H1 (cell line): ENCODE data around the gene DOCK8. TPM values are rescaled to one million over a fixed set of nuclear protein-coding genes. Genes with fewer than 3 reads are reported as not detected.
A peak's percentile ranks its signal among the peaks of the same experiment; 100 is the strongest.

ENCODE experiments used
- CTCF ChIA-PET: fragments of 300-600 bp; sonication (Branson Sonifier 250); formaldehyde crosslinking; loops from one replicate; lab custom pipeline; 2021; ENCODE audit not compliant: partially characterized antibody; lab: Charles Lee
- POLR2A ChIA-PET: fragments of 300-600 bp; sonication (Branson Sonifier 250); formaldehyde crosslinking; loops from one replicate; lab custom pipeline; 2021; ENCODE audit warnings: inconsistent platforms; ENCODE audit not compliant: partially characterized antibody; lab: Charles Lee
- DNase-seq, 2 experiments: peaks; one replicate each; pipeline versions ENCODE4 v3.0.0 to v3.0.0-alpha.2; 2010 to 2022; ENCODE audit warnings: low spot score in 2 of 2, low read depth in 1 of 2, mixed read lengths in 1 of 2
- FAIRE-seq: peaks from 2 replicates; lab custom pipeline; 2011; peaks lifted over from hg19 to GRCh38; lab: Jason Lieb, UNC
- H2AFZ ChIP-seq: 2 replicates; pipeline ENCODE4 v1.8.1; 2012; ENCODE audit warnings: low read length, inconsistent platforms
- H2AK5ac ChIP-seq: 2 replicates; pipeline ENCODE4 v1.6.1; 2013; ENCODE audit warnings: low read depth, low read length
- H2BK120ac ChIP-seq: replicated peaks from 2 replicates; pipeline ENCODE3; 2013; ENCODE audit warnings: low read depth, low read length, inconsistent platforms
- H2BK12ac ChIP-seq: 2 replicates; pipeline ENCODE4 v1.6.1; 2013; ENCODE audit warnings: low read depth, low read length
- H2BK15ac ChIP-seq: 2 replicates; pipeline ENCODE4 v1.6.1; 2013; ENCODE audit warnings: low read length
- H2BK20ac ChIP-seq: 2 replicates; pipeline ENCODE4 v1.6.1; 2013; ENCODE audit warnings: low read length
- H2BK5ac ChIP-seq: 2 replicates; pipeline ENCODE4 v1.6.1; 2013; ENCODE audit warnings: low read depth, low read length
- H3K14ac ChIP-seq: 2 replicates; pipeline ENCODE4 v1.6.1; 2013; ENCODE audit warnings: inconsistent platforms; ENCODE audit not compliant: insufficient read length
- H3K18ac ChIP-seq: 2 replicates; pipeline ENCODE4 v1.6.1; 2013; ENCODE audit warnings: low read length; ENCODE audit errors: extremely low read depth
- H3K23ac ChIP-seq: 2 replicates; pipeline ENCODE4 v1.6.1; 2013; ENCODE audit warnings: inconsistent platforms; ENCODE audit not compliant: insufficient read length
- H3K23me2 ChIP-seq: 2 replicates; pipeline ENCODE4 v1.6.1; 2013; ENCODE audit warnings: low read depth, low read length
- H3K27ac ChIP-seq: 2 replicates; pipeline ENCODE4 v1.6.1; 2011; ENCODE audit warnings: low read depth, low read length, inconsistent platforms
- H3K27me3 ChIP-seq, 4 experiments: replicated peaks in 1 of 4; 1 replicate in 1 of 4; 2 replicates in 3 of 4; pipeline versions ENCODE4 v1.6.1 to v1.8.1; 2011 to 2013; ENCODE audit warnings: low read length in 3 of 4, mild to moderate bottlenecking in 3 of 4, inconsistent platforms in 2 of 4, mixed read lengths in 2 of 4, moderate library complexity in 1 of 4; ENCODE audit not compliant: control insufficient read depth in 3 of 4, insufficient read depth in 3 of 4; ENCODE audit errors: extremely low read depth in 1 of 4
- H3K36me3 ChIP-seq, 4 experiments: 2 replicates each; pipeline versions ENCODE4 v1.6.1 to v1.8.1; 2011 to 2013; ENCODE audit warnings: mild to moderate bottlenecking in 4 of 4, low read length in 3 of 4, moderate library complexity in 2 of 4, control low read depth in 1 of 4, inconsistent platforms in 1 of 4; ENCODE audit not compliant: insufficient read depth in 4 of 4, control insufficient read depth in 2 of 4
- H3K4ac ChIP-seq: replicated peaks from 2 replicates; pipeline ENCODE3; 2013; ENCODE audit warnings: low read length, low read depth, mixed read lengths, inconsistent platforms; ENCODE audit not compliant: insufficient read length
- H3K4me1 ChIP-seq, 4 experiments: replicated peaks in 1 of 4; 1 replicate in 1 of 4; 2 replicates in 3 of 4; pipeline versions ENCODE4 v1.6.1 to v1.8.1; 2011 to 2013; ENCODE audit warnings: low read length in 3 of 4, inconsistent platforms in 2 of 4, mixed read lengths in 1 of 4; ENCODE audit not compliant: insufficient read depth in 4 of 4, control insufficient read depth in 3 of 4
- H3K4me2 ChIP-seq, 2 experiments: 2 replicates each; pipeline versions ENCODE4 v1.6.1 to v1.8.1; 2011 to 2013; ENCODE audit warnings: low read depth in 2 of 2, low read length in 2 of 2, control low read depth in 1 of 2, inconsistent platforms in 1 of 2, mild to moderate bottlenecking in 1 of 2; ENCODE audit not compliant: insufficient read depth in 1 of 2
- H3K4me3 ChIP-seq, 4 experiments: fragments of 200-600, 300-600 bp in 1 of 4; sonication (generic), shearing (Covaris generic), sonication (Bioruptor Twin) in 1 of 4; 2 replicates each; pipeline versions ENCODE4 v1.5.1 to v1.8.1; 2011 to 2016; ENCODE audit warnings: low read length in 4 of 4, low read depth in 3 of 4, control low read depth in 2 of 4, inconsistent platforms in 2 of 4, mild to moderate bottlenecking in 2 of 4, mixed read lengths in 1 of 4, moderate library complexity in 1 of 4; ENCODE audit not compliant: insufficient read depth in 2 of 4; ENCODE audit errors: extremely low read depth in 1 of 4
- H3K56ac ChIP-seq: replicated peaks from 2 replicates; pipeline ENCODE3; 2013; ENCODE audit warnings: low read depth, mild to moderate bottlenecking, mixed read lengths, low read length, inconsistent platforms; ENCODE audit not compliant: insufficient read length
- H3K79me1 ChIP-seq: 2 replicates; pipeline ENCODE4 v1.6.1; 2013; ENCODE audit warnings: low read depth, low read length, control low read depth
- H3K79me2 ChIP-seq, 2 experiments: 2 replicates each; pipeline versions ENCODE4 v1.6.1 to v1.8.1; 2012 to 2013; ENCODE audit warnings: low read length in 2 of 2, mild to moderate bottlenecking in 2 of 2, inconsistent platforms in 1 of 2; ENCODE audit not compliant: insufficient read depth in 2 of 2, control insufficient read depth in 1 of 2
- H3K9ac ChIP-seq, 4 experiments: replicated peaks in 1 of 4; 1 replicate in 1 of 4; 2 replicates in 3 of 4; pipeline versions ENCODE4 v1.6.1 to v1.8.1; 2011 to 2013; ENCODE audit warnings: low read depth in 3 of 4, low read length in 3 of 4, control low read depth in 2 of 4, mild to moderate bottlenecking in 2 of 4, moderate library complexity in 2 of 4, inconsistent platforms in 1 of 4; ENCODE audit errors: extremely low read depth in 1 of 4
- H3K9me3 ChIP-seq, 2 experiments: 2 replicates each; pipeline versions ENCODE4 v1.6.1 to v1.8.1; 2012 to 2013; ENCODE audit warnings: mild to moderate bottlenecking in 2 of 2, moderate library complexity in 2 of 2, control low read depth in 1 of 2, inconsistent platforms in 1 of 2, low read depth in 1 of 2, low read length in 1 of 2, mixed read lengths in 1 of 2; ENCODE audit not compliant: insufficient read depth in 2 of 2
- H4K20me1 ChIP-seq, 2 experiments: replicated peaks in 1 of 2; 2 replicates each; pipeline versions ENCODE3 to v1.8.1; 2011 to 2013; ENCODE audit warnings: inconsistent platforms in 2 of 2, low read length in 2 of 2, mild to moderate bottlenecking in 1 of 2; ENCODE audit not compliant: insufficient read depth in 2 of 2, control insufficient read depth in 1 of 2
- H4K5ac ChIP-seq: 2 replicates; pipeline ENCODE4 v1.6.1; 2013; ENCODE audit warnings: low read length, low read depth, mixed read lengths, inconsistent platforms; ENCODE audit not compliant: insufficient read length
- H4K8ac ChIP-seq: 2 replicates; pipeline ENCODE4 v1.8.0; 2013; ENCODE audit warnings: mild to moderate bottlenecking, moderate library complexity, low read length, inconsistent platforms; ENCODE audit not compliant: insufficient read depth; ENCODE audit errors: extremely low read depth
- H4K91ac ChIP-seq: replicated peaks from 2 replicates; pipeline ENCODE3; 2013; ENCODE audit warnings: low read length, mixed read lengths, inconsistent platforms; ENCODE audit not compliant: insufficient read length
- TAF7 ChIP-seq: optimal IDR thresholded peaks from 2 replicates; pipeline ENCODE3; 2011; ENCODE audit warnings: low read depth, mild to moderate bottlenecking, inconsistent platforms, low read length, moderate library complexity, borderline replicate concordance
- TEAD4 ChIP-seq: IDR thresholded peaks from 2 replicates; pipeline ENCODE4 v1.6.1; 2012; ENCODE audit warnings: low read depth, low read length, inconsistent platforms, mixed read lengths
- WGBS, 2 experiments: shearing (Covaris generic) in 1 of 2; methylation state at CpG; one replicate each; pipeline versions ENCODE4 v1.1.6 to v1.1.7; 2013 to 2015; ENCODE audit warnings: low lambda C conversion rate in 2 of 2, mixed read lengths in 2 of 2, inconsistent platforms in 1 of 2, low coverage in 1 of 2, missing lambda C conversion rate in 1 of 2; ENCODE audit not compliant: insufficient replicate concordance in 2 of 2, insufficient coverage in 1 of 2, insufficient read length in 1 of 2; ENCODE audit errors: extremely low coverage in 1 of 2, missing lambda C conversion rate in 1 of 2; 5-methylcytosine and 5-hydroxymethylcytosine counted together
- polyA plus RNA-seq, 7 experiments: library from polyadenylated mRNA; depleted of rRNA in 3 of 7; stranded (reverse) in 5 of 7; unstranded in 2 of 7; fragments of >200 nt in 5 of 7; fragments of 200-250 nt in 2 of 7; gene quantifications; 1 replicate in 5 of 7; 2 replicates in 1 of 7; 4 replicates in 1 of 7; pipeline versions ENCODE4 v1.2.1 to v1.2.3, GENCODE V29; 2011 to 2013; ENCODE audit warnings: missing spikeins in 2 of 7, mixed read lengths in 2 of 7
- total RNA-seq: library from RNA; stranded (reverse); fragmentation: NEBNext Ultra II Directional; extraction: Animal tissue kit (Norgen Biotek cat#: 25700); gene quantifications from 2 replicates; pipeline ENCODE4 v1.2.1, GENCODE V29; 2021

DOCK8 gene
- total and polyA plus RNA-seq, 2 of the 8 experiments (the other 6 are each of a cell fraction or from before 2014, with no cell fraction given), result 0.57 to 2.0 TPM

DNA sequence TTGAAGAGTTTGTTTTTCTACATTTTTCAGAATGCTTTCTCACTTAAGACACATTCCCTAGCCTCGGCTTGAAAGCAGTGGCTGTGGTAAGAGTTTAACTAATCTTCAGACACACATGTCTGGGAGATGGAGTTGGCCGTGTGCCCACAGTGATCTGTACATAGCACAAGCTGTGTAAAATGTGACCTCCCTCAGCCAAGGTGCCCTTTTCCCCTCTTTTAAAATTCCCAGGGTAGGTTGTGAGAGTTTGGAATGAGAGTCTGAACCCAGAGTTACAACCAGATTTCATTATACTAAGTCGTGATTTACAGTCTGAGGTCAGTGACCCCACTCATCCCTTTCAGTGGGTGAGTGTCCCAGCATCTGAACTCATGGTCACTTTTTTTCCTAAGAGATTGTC, 230.4 kb downstream of the DOCK8 start:
- Histone ChIP-seq H4K5ac (no peak overlapping the region), H2AFZ (no peak overlapping the region), H3K4ac (no peak overlapping the region), H3K4me1 (no peaks in the 10 kb centered on the region; a peak in 1 of 7 replicates), H2AK5ac (no peak overlapping the region), H3K14ac (no peak overlapping the region), H3K18ac (no peak overlapping the region), H3K79me2 (no peaks in the 10 kb centered on the region), H3K23me2 (no peaks in the 10 kb centered on the region), H3K27me3 (no peaks in the 10 kb centered on the region), H3K56ac (no peak overlapping the region), H3K36me3 (peaks cover 0 to 3% (median 0%) of the 10 kb centered on the region in 4 experiments; a peak in 1 of 8 replicates), H2BK12ac (peak overlapping the region; percentile 27; the same call in 1 of the 2 replicates), H3K4me2 (no peak overlapping the region), H4K20me1 (no peaks in the 10 kb centered on the region), H2BK20ac (no peak overlapping the region), H3K4me3 (no peak overlapping the region), H3K23ac (no peak overlapping the region), H3K79me1 (no peaks in the 10 kb centered on the region), H2BK15ac (no peak overlapping the region), H4K91ac (peak overlapping the region; percentile 51), H3K27ac (no peak overlapping the region), H3K9ac (no peak overlapping the region), H3K9me3 (peaks cover 2 to 7% of the 10 kb centered on the region in 2 experiments; a peak in 3 of 4 replicates), H4K8ac (no peak overlapping the region), H2BK5ac (no peak overlapping the region), H2BK120ac (peak overlapping the region; percentile 44)
- WGBS, 2 experiments, result 86% methylated on average over 3 of the region's 3 CpGs; no CpG with 5 or more reads in 1 of the 2 experiments
- DNase-seq (no peak), FAIRE-seq (no peak)
- ChIA-PET POLR2A (no interaction called here), CTCF (interaction anchor here (1.0 to 1.7 kb wide), 2 partner anchors 13 to 26 kb away, joined by 4 to 8 read pairs; no protein-coding TSS in a partner anchor)
- no peak for TF ChIP-seq TAF7
- no peak for TF ChIP-seq TEAD4
